ENCODE data around the gene MIS18BP1. TPM values are rescaled to one million over a fixed set of nuclear protein-coding genes. Genes with fewer than 3 reads are reported as not detected.

MIS18BP1 gene
- total RNA-seq, 1 donor from 2014 or later = 32.1 TPM

Other genes starting within 250 kb of the MIS18BP1 start
- gene PRPF39, start 169.1 kb downstream of the MIS18BP1 start, total RNA-seq = 18.2 TPM in 2 replicates
- 14.8 and 18.2 TPM in 2 replicates for gene FKBP3, start 118.7 kb downstream of the MIS18BP1 start, total RNA-seq
- 7.5 and 8.0 TPM in 2 replicates for gene FANCM, start 117.3 kb downstream of the MIS18BP1 start, total RNA-seq